GM18511 (cell line): ENCODE measurements around the gene PEAK1.
"Not testable (repeated sequence)": the region's sequence is repeated elsewhere in the genome, so short reads cannot be mapped to it uniquely, and the experiment has no call there.

Source experiments
- ATAC-seq: cut with Tn5 transposase; IDR thresholded peaks from one replicate; pipeline ENCODE4 v1.9.1; 2021; ENCODE audit warnings: mild to moderate bottlenecking, moderate library complexity; ENCODE audit not compliant: unreplicated experiment

Gene PEAK1

GRCh38 chr15:77426871-77427270 is 7.0 kb upstream of the PEAK1 start:
- no peak for ATAC-seq

GRCh38 chr15:77426377-77426776 is 6.5 kb upstream of the PEAK1 start:
- no peak for ATAC-seq

GRCh38 chr15:77425104-77425503 is 5.2 kb upstream of the PEAK1 start:
- no peak for ATAC-seq

- no peak for ATAC-seq
These were observed 1.4 kb upstream of the PEAK1 start for GRCh38 chr15:77421370-77421700.

- ATAC-seq, result peak; percentile 57
These were observed 886 bp upstream of the PEAK1 start, which contains the start of gene HMG20A for GRCh38 chr15:77420610-77421369. Gene HMG20A, plus strand, starts transcription at chr15:77420888. Its CDS starts 37,520 bp downstream, at chr15:77458408.

GRCh38 chr15:77418966-77419835 is 703 bp downstream of the PEAK1 start:
- ATAC-seq, result peak; percentile 29

- ATAC-seq, result no peak
These were observed 1.4 kb downstream of the PEAK1 start for GRCh38 chr15:77418391-77418965.

- no peak for ATAC-seq
These were observed 2.3 kb downstream of the PEAK1 start for GRCh38 chr15:77417602-77418001.

GRCh38 chr15:77416954-77417353 is 3.0 kb downstream of the PEAK1 start:
- ATAC-seq, result no peak

- ATAC-seq, result no peak
These were observed 3.8 kb downstream of the PEAK1 start for GRCh38 chr15:77416148-77416455.

- no peak for ATAC-seq
These were observed 4.3 kb downstream of the PEAK1 start for GRCh38 chr15:77415450-77416147.

GRCh38 chr15:77414789-77415442 is 5.0 kb downstream of the PEAK1 start:
- ATAC-seq, result no peak

- ATAC-seq, result no peak
These were observed 6.1 kb downstream of the PEAK1 start for GRCh38 chr15:77413699-77414349.

- ATAC-seq, result no peak
These were observed 6.8 kb downstream of the PEAK1 start for GRCh38 chr15:77412972-77413698.

GRCh38 chr15:77411619-77411976 is 8.3 kb downstream of the PEAK1 start:
- no peak for ATAC-seq

- ATAC-seq, result no peak
These were observed 8.9 kb downstream of the PEAK1 start for GRCh38 chr15:77410701-77411618.

GRCh38 chr15:77410157-77410500 is 9.8 kb downstream of the PEAK1 start:
- ATAC-seq, result not testable (repeated sequence)

- no peak for ATAC-seq
These were observed 10.4 kb downstream of the PEAK1 start for GRCh38 chr15:77409259-77410156.
